ACHN (cell line): ENCODE data around the gene TBC1D1.

Source experiments
- DNase-seq: peaks from one replicate; pipeline ENCODE4 v3.0.0-alpha.2; 2015
- in situ Hi-C: cut with HindIII; loops from 2 replicates; pipeline ENCODE4 v1.10.0; 2017; ENCODE audit warnings: low sequenced_read_pairs, low pct_ligation_motif_present, low pct_unique_long_range_greater_than_20kb

Gene TBC1D1

DNA sequence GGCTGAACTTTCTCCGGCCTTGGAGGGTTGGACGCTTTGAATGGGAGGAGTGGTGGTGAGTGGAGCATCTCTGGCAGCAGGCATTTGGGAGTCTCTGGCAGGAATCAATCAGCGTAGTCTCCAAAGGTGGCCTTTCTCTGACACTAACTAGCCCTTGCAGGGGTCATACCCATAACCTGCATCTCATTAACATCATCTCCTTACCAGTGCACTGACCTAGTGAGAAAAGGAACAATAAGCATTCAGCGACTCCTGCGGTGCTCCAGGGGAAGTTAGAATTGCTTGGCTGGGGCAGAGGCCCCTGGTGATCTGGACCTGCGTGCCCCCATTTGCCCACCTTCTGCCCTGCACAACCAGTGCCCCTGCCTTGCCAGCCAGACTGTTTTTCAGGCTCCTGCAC, 231.2 kb downstream of the TBC1D1 start:
- DNase-seq, result no peak
- in situ Hi-C loops, result no loop called here

DNA sequence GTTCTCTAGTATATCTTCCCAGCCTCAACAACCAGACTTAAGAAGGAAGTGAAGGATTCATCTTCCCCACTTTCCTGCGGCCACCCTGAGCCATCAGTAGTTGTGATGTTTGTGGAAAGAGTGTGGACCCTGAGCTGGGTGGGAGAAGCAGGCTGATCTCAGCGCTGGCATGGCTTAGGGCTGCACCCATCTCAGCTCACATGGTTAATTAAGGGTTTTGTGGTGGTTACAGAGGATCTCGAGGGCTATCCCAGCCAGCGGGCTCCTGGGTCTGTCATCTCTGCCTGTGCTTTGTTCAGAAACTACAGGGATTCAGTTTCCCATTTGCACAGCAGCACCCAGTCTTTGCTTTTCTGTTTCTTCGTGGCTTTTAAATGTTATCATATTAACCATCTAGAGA, 232.7 kb downstream of the TBC1D1 start:
- DNase-seq, result no peak
- in situ Hi-C loops, result no loop called here

DNA sequence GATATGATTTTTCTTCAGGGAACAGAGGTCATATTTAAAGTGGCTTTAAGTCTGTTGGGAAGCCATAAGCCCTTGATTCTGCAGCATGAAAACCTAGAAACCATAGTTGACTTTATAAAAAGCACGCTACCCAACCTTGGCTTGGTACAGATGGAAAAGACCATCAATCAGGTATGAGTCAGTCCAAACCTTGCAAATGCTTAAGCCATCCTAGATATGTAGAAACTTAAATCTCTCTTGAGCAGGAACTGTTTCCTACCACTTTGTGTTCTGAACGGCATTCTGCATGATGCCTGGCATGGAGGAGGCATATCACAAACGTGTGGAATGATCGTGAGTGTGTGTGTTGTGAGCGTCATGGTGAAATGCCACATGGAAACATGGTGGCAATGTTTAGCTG, 234.1 kb downstream of the TBC1D1 start:
- in situ Hi-C loops, result no loop called here
- DNase-seq, result no peak

DNA sequence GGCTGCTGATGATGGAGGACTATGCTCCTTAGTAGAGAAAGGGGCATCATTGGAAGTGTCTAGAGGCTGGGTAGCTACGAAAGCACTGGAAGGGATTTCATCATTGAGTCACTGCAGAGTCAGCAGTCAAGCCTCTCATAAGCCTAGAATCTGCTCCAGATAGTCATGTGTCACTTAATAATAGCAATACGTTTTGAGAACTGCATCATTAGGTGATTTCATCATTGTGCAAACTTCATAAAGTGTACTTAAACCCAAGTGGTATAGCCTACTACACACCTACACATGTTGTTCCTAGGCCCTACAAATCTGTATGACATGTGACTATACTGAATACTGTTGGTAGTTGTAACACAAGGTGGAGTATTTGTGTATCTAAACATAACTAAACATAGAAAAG, 234.9 kb downstream of the TBC1D1 start:
- DNase-seq, result no peak
- in situ Hi-C loops, result no loop called here

DNA sequence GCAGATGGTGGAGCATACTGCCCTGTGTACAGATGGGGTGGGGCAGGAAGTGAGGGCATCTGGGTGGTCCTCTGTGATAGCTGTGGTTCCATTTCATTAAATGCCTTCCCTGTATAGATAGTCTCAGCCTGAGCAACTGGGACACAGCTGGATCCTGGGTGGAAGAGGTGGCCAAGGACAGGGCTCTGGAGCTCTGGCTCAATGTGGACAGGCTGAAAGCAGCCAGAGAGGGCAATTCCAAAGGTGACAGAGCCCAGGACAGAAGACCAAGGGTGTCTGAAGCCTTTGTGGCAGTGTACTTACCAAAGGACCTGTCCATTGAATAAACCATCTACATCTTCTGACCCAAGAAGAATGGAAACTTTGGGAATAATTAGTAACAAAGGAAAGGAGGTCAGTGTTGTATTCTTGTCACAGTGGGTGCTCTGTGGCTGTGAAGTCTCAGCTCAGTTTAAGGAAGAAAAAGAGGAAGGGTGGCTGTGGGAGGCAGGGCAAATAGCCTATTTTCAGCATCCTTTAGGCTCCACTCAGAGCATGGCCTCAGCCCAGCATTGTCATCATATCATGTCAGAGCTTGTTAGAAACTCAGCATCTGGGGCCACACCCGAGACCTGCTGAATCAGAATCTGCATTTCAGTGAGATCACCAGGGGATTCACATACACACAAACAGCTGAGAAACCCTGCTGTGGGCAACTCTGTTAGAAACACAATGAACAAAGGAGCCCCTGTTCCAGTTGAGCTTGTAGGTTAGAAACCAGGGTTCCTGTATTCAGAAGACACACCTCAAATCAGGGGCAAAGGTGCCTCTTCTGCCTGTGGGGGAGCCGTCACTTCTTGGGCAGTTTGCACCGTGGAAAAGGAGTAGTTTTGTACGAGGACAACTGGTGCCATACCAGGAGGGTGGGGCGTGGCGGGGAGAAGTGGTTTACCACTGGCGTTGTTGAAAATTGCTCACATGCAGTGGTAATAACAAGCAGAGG, 237.9 kb downstream of the TBC1D1 start:
- in situ Hi-C loops, result no loop called here
- no peak for DNase-seq

DNA sequence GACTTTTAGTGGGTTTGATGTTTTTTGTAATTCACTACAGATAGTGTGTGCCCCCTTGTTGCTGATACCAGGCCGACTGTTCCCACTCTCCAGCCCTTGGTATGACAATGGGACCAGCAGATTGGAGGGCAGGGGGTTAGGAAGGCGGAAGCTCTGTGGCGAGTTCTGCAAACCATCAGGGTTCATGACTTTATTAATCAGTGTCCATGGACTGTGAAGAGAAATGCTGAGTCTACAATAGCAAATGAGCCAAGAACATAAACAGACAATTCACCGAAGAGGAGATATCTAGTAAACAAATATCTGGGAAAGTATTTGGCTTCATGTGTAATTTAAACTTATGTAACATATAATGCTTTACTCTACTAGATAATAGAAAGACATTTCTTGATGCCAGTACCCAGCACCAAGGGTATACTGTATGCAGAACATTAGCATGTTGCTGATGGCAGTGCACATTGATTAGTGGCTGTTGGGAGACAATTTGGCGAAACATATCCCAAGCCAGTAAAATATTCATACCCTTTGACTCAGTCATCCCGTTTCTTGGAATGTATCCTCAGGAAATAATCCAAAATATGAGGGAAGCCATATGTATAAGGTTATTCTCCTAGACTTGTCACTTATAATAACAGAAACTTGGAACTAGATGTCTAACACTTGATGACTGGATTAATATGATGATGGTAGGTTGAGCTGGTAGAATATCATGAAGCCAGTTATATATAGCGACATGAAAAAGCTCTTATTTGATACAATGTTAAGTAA, 238.8 kb downstream of the TBC1D1 start:
- in situ Hi-C loops, result no loop called here

DNA sequence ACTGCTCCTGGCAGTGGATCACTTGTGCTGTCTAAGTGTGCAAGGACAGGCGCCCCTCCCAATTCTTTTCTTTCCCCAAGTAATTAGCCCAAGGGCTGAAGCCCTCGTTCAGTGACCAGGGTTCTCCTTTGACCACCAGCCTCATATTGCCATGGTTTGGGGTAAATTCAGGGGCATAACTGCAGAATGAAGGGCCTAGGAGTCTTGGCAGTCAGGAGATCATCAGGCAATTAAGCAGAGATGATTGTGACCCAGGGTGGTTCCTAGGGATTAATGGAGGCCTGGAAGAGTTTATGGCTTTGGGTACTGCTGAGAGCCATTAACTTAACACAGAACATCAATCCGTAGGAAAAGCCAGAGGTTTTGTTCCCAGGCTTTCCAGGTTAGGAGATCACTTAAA, 240.0 kb downstream of the TBC1D1 start:
- in situ Hi-C loops, result no loop called here
- no peak for DNase-seq

More for the DNA sequence above, 238.8 kb downstream of the TBC1D1 start:
- DNase-seq, result no peak

DNA sequence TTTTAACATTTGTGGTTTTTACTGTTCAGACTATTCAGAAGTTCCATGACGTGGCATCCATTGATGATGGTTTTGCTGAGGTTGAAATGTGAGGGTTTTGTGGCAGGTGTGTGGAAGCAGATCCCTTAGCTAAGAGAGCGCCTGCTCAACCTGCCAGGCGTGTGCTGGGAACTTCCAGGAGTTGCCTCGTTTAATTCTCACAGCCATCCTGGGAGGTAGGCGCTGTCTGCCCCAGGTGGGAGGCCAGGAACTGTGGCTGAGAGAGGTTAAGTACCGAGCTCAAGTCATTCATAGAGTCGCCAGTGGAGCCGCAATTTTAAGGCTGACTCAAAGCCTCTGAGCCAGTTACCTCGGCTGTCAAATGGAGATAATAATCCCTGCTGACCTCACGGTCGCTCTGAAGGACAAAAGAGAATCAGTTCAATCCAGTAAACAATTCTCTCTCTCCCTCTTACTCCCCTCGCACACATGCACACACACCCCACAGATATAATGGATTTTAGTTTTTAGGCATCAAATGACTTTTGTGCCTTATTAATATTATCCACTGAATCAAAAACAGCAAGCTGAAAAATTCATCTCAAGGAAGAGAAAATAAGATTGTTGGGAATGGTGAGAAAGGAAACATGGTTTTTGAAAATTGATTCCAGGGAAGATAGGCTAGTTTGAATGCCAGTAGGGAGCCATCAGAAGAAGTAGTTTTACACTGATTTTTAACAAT, 240.6 kb downstream of the TBC1D1 start:
- in situ Hi-C loops, result no loop called here
- DNase-seq, result no peak

DNA sequence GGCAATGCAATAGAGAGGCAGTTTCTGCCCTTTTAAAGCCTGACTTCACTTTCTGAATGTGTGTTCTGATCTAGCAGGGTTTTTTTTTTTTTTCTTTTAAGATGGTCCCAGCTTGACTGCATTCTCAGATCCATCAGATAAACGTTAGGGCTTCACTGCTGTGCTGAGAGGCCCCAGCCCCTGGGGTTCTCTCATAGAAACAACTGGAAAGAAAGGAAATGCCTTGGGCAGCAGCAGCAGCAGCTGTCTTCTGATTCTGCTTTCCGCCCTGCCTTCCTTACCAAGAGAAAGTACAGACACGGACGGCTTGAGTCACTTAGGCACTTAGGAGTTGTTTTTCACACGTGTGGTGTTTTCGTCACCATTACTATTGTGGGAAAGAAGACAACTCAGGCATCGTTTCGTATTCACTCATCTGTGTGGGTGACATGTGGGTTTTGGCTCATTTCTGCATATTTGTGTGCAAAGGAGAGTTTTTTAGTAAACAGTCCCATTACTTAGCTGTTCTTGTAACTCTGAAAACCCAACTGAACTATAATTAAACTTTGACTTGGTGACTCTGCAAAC, 241.3 kb downstream of the TBC1D1 start:
- in situ Hi-C loops, result no loop called here
- DNase-seq, result no peak

DNA sequence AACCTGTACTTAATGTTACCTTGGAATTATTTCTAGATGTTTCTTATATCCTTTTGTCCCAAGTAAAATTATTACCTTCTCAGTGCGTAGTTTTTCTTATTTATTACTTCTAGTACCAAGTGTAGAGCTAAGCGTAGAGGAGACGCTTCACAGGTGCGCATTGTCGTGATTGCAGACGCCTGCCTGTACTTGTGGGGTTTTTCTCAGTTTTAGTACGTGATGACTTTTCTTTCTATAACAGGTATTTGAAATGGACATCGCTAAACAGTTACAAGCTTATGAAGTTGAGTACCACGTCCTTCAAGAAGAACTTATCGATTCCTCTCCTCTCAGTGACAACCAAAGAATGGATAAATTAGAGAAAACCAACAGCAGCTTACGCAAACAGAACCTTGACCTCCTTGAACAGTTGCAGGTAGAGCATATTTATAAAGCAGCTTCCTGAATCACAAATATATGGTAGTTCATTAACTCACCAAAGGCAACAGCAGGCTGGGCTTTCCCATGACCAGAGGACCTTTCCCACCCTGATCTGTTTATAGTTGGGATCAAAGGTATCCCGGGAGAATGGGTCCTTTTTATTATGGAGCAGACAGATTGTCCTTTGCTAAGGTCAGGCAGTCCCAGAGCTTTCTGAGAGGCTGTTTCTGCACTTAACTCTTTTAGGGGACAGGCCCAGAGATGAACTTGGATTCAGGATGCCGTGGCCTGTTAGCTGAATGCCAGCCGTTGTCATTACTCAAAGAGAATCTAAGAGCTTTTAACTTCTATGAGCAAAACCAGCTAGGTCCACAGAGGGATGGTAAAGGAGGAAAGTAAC, 242.2 kb downstream of the TBC1D1 start:
- in situ Hi-C loops, result no loop called here
- no peak for DNase-seq

DNA sequence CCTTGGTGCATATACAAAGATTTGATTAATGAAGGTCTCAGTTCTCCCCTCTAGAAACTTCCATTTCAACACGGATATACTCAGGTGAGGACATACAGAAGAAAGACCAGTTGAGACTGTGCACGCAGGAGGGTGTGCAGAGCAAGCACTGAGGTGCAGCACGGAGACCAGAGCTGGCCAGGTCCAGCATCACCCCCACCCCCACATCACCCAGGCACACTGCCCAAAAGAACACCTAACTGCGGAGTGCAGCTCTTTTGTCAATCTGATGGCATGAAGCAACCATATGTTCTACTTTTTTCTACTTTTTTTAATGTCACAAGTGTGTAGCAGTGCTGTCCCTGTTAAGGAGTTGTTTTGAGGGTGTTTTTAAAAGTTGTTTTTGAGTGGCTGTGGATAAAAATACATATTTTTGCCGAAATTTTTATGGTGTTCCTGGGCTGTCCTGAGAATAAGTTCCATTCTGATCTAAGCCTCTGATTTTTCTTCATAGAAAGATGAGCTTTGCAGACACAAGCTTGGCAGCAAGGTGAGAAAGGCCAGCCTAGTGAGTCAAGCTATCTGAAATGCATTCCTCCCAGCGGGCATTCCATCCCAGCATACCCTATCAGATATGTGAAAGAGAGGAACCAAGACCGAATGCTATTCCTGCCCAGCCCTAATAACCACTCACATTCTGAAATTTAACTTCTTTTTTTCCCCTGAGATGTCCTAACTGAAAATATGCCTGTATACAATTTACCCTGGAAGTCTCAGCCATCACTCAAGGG, 243.0 kb downstream of the TBC1D1 start:
- no peak for DNase-seq
- in situ Hi-C loops, result no loop called here

DNA sequence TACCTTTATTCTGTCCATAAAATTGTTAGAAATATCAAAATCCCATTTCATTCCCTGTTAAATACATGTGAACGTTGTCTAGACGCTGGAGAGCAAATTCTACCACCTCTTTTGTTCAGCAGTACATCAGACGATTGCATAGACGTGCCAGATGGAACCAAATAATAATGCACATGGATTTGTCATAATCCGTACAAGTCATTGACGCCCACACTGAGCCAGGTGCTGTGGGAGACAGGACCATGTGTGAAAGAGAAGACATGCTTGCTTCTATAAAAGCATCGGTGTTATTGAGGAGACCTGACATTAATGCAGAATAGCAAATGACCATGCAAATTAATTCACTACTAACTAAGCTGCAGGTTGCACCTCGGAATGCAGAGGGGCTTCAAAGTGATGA, 244.3 kb downstream of the TBC1D1 start:
- no peak for DNase-seq
- in situ Hi-C loops, result no loop called here

DNA sequence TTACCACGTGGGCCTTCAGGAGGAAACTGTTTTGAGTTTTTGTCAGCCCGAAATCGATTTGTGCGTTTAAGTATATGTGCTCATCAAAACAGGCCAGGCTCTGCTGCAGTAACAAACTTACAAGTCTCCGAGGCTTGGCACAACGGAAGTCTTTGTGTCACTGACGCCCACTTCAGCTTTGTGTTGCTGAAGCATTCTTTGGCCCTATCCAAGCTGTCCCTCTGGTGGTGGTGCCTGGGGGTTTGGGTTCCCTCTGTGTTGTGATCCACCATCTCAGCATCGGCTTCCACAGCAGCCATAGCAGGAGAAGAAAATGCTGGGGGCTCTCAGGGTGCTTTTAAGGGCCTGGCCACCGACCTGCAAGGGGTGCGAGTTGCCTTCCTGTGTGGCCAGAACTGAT, 245.7 kb downstream of the TBC1D1 start:
- DNase-seq, result no peak
- in situ Hi-C loops, result no loop called here

DNA sequence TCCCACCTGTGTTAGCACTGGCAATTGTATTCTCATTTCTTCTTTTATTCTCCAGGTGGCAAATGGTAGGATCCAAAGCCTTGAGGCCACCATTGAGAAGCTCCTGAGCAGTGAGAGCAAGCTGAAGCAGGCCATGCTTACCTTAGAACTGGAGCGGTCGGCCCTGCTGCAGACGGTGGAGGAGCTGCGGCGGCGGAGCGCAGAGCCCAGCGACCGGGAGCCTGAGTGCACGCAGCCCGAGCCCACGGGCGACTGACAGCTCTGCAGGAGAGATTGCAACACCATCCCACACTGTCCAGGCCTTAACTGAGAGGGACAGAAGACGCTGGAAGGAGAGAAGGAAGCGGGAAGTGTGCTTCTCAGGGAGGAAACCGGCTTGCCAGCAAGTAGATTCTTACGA, 246.2 kb downstream of the TBC1D1 start:
- in situ Hi-C loops, result no loop called here
- no peak for DNase-seq

DNA sequence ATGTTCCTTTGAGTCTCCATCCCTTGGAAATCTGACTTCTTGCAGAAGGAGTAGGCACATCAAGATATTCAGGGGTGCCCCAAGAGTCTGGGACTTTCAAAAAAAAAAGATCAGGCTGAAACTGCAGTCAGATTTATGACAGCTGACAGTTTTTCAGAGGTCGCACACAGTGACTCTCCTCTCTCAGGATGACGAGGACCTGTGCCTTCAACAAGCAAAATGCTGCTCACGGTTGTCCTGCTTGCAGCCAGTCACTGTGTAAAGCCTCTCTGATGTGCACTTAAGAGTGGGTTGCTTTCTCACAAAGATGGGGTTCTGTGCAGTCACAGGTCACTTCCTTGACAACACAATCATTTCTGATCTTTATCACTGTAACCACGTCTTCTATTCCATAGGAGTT, 247.5 kb downstream of the TBC1D1 start:
- DNase-seq, result no peak
- in situ Hi-C loops, result no loop called here

DNA sequence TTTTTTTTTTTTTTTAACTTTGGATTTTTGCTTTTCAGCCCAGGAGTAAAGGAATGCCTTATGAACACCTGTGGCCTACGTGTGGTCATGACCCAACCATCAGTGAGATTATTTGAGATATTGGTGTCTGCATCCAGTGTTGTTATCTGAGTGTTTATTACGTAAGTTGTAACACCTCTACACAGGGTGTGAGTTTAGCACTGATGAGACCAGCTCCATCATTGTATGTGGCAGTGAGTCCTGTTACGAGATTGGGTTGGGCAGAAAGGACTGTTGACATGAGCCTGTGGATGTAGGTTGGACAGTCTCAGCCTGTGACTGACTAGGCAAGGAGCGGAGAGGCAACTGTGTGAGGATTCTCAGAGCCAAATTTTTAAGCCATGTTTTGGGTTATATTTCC, 248.3 kb downstream of the TBC1D1 start:
- no peak for DNase-seq
- in situ Hi-C loops, result no loop called here

DNA sequence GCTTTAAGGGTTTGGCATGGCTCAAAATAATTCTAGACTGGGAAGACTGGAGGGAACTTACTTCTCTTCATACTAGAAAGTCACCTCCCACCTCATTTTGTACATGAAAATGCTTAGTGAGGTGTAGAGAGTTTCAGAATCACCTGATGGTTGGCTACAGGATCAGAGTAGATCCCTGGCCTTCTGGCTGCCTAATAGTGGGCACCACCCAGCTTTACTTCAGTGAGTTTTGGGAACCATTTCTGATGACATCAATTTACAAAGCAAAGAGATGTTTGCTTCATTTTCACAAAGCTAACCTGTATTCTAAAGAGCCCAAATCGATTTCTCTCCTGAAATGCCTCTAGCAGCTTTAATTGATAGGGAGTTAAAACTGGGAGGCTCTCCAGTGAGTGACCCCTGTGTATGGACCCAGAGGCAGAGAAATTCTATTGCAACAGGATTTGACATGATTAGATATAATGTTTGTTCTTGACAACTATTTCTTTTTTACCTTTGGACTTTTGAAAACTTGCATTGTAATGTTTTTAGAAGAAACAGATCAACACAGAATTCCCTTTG, 249.8 kb downstream of the TBC1D1 start:
- in situ Hi-C loops, result no loop called here

More for the DNA sequence above, 249.8 kb downstream of the TBC1D1 start:
- no peak for DNase-seq
